ENCODE data around the gene ENOSF1. TPM values are rescaled to one million over a fixed set of nuclear protein-coding genes. Genes with fewer than 3 reads are reported as not detected.

The ENOSF1 gene
- total and polyA plus RNA-seq, 2 of the 13 experiments (the other 11 are each of a cell fraction or from before 2014, with no cell fraction given): 37.6 to 40.1 TPM

GRCh38 chr18:634551-635045, 77.8 kb downstream of the ENOSF1 start:
- 50% methylated on average over 2 of the region's 2 CpGs for WGBS (ENCODE audit: low lambda C conversion rate)
- no peak overlapping the region for H3K4me2 ChIP-seq (ENCODE audit: low read depth, low read length)
- in situ Hi-C loops (cut with HindIII; ENCODE audit: extremely low pct_ligation_motif_present, low pct_unique_long_range_greater_than_20kb): no loop called here
- no peak overlapping the region for H3K27ac ChIP-seq (ENCODE audit: extremely low read length, insufficient read depth, low read length)
- no peaks in the 10 kb centered on the region for H3K36me3 ChIP-seq (replicated peaks in 1 of 2; ENCODE audit: control insufficient read depth in 1 of 2, insufficient read depth in 2 of 2, low read length in 2 of 2)
- BruUV-seq (replicated peaks): no TSS peak
- no peaks in the 10 kb centered on the region for H4K20me1 ChIP-seq (ENCODE audit: insufficient read depth, low read length)
- POLR2A ChIA-PET: no interaction called here
- peaks cover 11% of the 10 kb centered on the region; the same call in 1 of the 2 replicates for H3K4me1 ChIP-seq (ENCODE audit: insufficient read depth, low read length)
- H3K79me2 ChIP-seq (ENCODE audit: insufficient read depth, low read length): no peaks in the 10 kb centered on the region
- intact Hi-C loops (cut with micrococcal nuclease; ENCODE audit: unreplicated experiment): no loop called here
- H2AFZ ChIP-seq (ENCODE audit: low read length): no peak overlapping the region
- H3K4me3 ChIP-seq (replicated peaks in 1 of 3; ENCODE audit: insufficient read depth in 1 of 3, low read depth in 2 of 3, low read length in 3 of 3): no peak overlapping the region
- CTCF ChIA-PET (ENCODE audit: low intra/inter-chr PET ratio, low total read pairs): no interaction called here
- H3K9ac ChIP-seq (ENCODE audit: insufficient read depth, low read depth, low read length): no peak overlapping the region
- H3K27me3 ChIP-seq (ENCODE audit: control insufficient read depth in 1 of 2, insufficient read depth in 2 of 2, low read length in 2 of 2): no peaks in the 10 kb centered on the region; a peak in 1 of 5 replicates
- TF ChIP-seq KLF16 (CRISPR knock-in tag; IDR thresholded peaks at IDR 0.05) (no peak), RFX3 (CRISPR knock-in tag; IDR thresholded peaks at IDR 0.05) (no peak), ATM (IDR thresholded peaks at IDR 0.05; ENCODE audit: borderline replicate concordance) (no peak), NFAT5 (CRISPR knock-in tag; IDR thresholded peaks at IDR 0.05) (no peak)
- DNase-seq (ENCODE audit: low spot score) (no peak), ATAC-seq (no peak), FAIRE-seq (no peak)
- H3K9me3 ChIP-seq (ENCODE audit: low read length): no peaks in the 10 kb centered on the region

All from HepG2 (cell line).